MM.1S (cell line): ENCODE data around the gene MPI.
"Not testable (repeated sequence)": the region's sequence is repeated elsewhere in the genome, so short reads cannot be mapped to it uniquely, and the experiment has no call there.

Experiments used
- DNase-seq: peaks from one replicate; pipeline ENCODE4 v3.0.0-alpha.2; 2015
- H2AFZ ChIP-seq: fragments of 300-600 bp; sonication (generic); 2 replicates; pipeline ENCODE4 v1.6.0; 2016; ENCODE audit warnings: antibody characterized with exemption, low read length
- H3F3A ChIP-seq: fragments of 300-600 bp; sonication (generic); 2 replicates; pipeline ENCODE4 v1.6.1; 2016; ENCODE audit warnings: mild to moderate bottlenecking, antibody characterized with exemption, low read length, moderate library complexity, mixed read lengths; ENCODE audit not compliant: insufficient read depth
- H3K27ac ChIP-seq: fragments of 300-600 bp; sonication (generic); 2 replicates; pipeline ENCODE4 v1.5.1; 2016; ENCODE audit warnings: mild to moderate bottlenecking, low read length
- H3K27me3 ChIP-seq: fragments of 300-600 bp; sonication (generic); replicated peaks from 2 replicates; pipeline ENCODE4 v1.6.0; 2016; ENCODE audit warnings: low read length; ENCODE audit not compliant: insufficient read depth
- H3K36me3 ChIP-seq: fragments of 300-600 bp; sonication (generic); replicated peaks from 2 replicates; pipeline ENCODE4 v1.6.1; 2016; ENCODE audit warnings: mild to moderate bottlenecking, low read length, mixed read lengths; ENCODE audit not compliant: insufficient read depth
- H3K4me1 ChIP-seq: fragments of 300-600 bp; sonication (generic); 2 replicates; pipeline ENCODE4 v1.6.1; 2016; ENCODE audit warnings: low read length, mixed read lengths
- H3K4me2 ChIP-seq: fragments of 300-600 bp; sonication (generic); 2 replicates; pipeline ENCODE4 v1.6.0; 2016; ENCODE audit warnings: low read depth, low read length
- H3K4me3 ChIP-seq: fragments of 300-600 bp; sonication (generic); 2 replicates; pipeline ENCODE4 v1.5.1; 2016; ENCODE audit warnings: low read length, mixed read lengths
- H3K79me2 ChIP-seq: fragments of 300-600 bp; sonication (generic); 2 replicates; pipeline ENCODE4 v1.6.1; 2016; ENCODE audit warnings: mixed run types, low read length, mixed read lengths
- H3K9ac ChIP-seq: fragments of 300-600 bp; sonication (generic); 2 replicates; pipeline ENCODE4 v1.6.1; 2016; ENCODE audit warnings: low read length, mixed read lengths
- H3K9me2 ChIP-seq: fragments of 300-600 bp; sonication (generic); replicated peaks from 2 replicates; pipeline ENCODE4 v1.6.1; 2016; ENCODE audit warnings: mild to moderate bottlenecking, low read length, mixed read lengths; ENCODE audit not compliant: insufficient read depth
- H3K9me3 ChIP-seq: fragments of 300-600 bp; sonication (generic); replicated peaks from 2 replicates; pipeline ENCODE4 v1.6.1; 2016; ENCODE audit warnings: mild to moderate bottlenecking, low read length, mixed read lengths; ENCODE audit not compliant: insufficient read depth
- H4K20me1 ChIP-seq: fragments of 300-600 bp; sonication (generic); 2 replicates; pipeline ENCODE4 v1.6.1; 2016; ENCODE audit warnings: mild to moderate bottlenecking, low read length, moderate library complexity, mixed read lengths; ENCODE audit not compliant: insufficient read depth
- CTCF ChIP-seq: fragments of 300-600 bp; sonication (generic); IDR thresholded peaks from 2 replicates; pipeline ENCODE4 v1.5.1; 2016; ENCODE audit warnings: antibody characterized with exemption, low read length, mixed read lengths
- EZH2 ChIP-seq: fragments of 300-600 bp; sonication (generic); optimal IDR thresholded peaks from 2 replicates; pipeline ENCODE3; 2017; ENCODE audit warnings: low read depth, mild to moderate bottlenecking, antibody characterized with exemption, low read length, mixed read lengths
- EZH2phosphoT487 ChIP-seq: fragments of 300-600 bp; sonication (generic); IDR thresholded peaks from 2 replicates; pipeline ENCODE4 v1.6.1; 2018; ENCODE audit warnings: antibody characterized with exemption, low read length

Gene MPI

GRCh38 chr15:74893627-74894026, 3.8 kb downstream of the MPI start:
- Histone ChIP-seq H2AFZ (no peak overlapping the region), H4K20me1 (no peaks in the 10 kb centered on the region), H3K4me1 (peaks cover 26% of the 10 kb centered on the region), H3K9ac (no peak overlapping the region), H3F3A (no peaks in the 10 kb centered on the region), H3K9me3 (no peaks in the 10 kb centered on the region), H3K27ac (peak overlapping the region; percentile 53; the same call in 1 of the 2 replicates), H3K79me2 (peaks cover 9% of the 10 kb centered on the region; the same call in 1 of the 2 replicates), H3K27me3 (no peaks in the 10 kb centered on the region), H3K9me2 (no peaks in the 10 kb centered on the region), H3K36me3 (no peaks in the 10 kb centered on the region), H3K4me3 (no peak overlapping the region), H3K4me2 (peak overlapping the region; percentile 36)
- DNase-seq, result peak; percentile 17
- TF ChIP-seq EZH2, result no peak
- no peak for TF ChIP-seq CTCF
- no peak for TF ChIP-seq EZH2phosphoT487

GRCh38 chr15:74894383-74894782, 4.5 kb downstream of the MPI start:
- not testable (repeated sequence) for H3K4me3 ChIP-seq, H3F3A ChIP-seq, H3K9me2 ChIP-seq, H3K27me3 ChIP-seq, H4K20me1 ChIP-seq, H2AFZ ChIP-seq, H3K79me2 ChIP-seq, H3K27ac ChIP-seq, H3K9me3 ChIP-seq, DNase-seq, H3K9ac ChIP-seq, H3K36me3 ChIP-seq, H3K4me2 ChIP-seq
- H3K4me1 ChIP-seq, result peaks cover 25% of the 10 kb centered on the region

GRCh38 chr15:74895830-74896229, 6.0 kb downstream of the MPI start:
- DNase-seq, result no peak
- TF ChIP-seq EZH2phosphoT487 (no peak), EZH2 (no peak), CTCF (no peak)
- no peaks in the 10 kb centered on the region for H3K36me3 ChIP-seq
- no peak overlapping the region for H2AFZ ChIP-seq
- no peaks in the 10 kb centered on the region for H4K20me1 ChIP-seq
- no peaks in the 10 kb centered on the region; the same call in 1 of the 2 replicates for H3K79me2 ChIP-seq
- H3K9me2 ChIP-seq, result no peaks in the 10 kb centered on the region
- no peaks in the 10 kb centered on the region for H3F3A ChIP-seq
- no peaks in the 10 kb centered on the region for H3K9me3 ChIP-seq
- H3K27me3 ChIP-seq, result no peaks in the 10 kb centered on the region
- no peak overlapping the region for H3K4me2 ChIP-seq
- peaks cover 17% of the 10 kb centered on the region for H3K4me1 ChIP-seq
- no peak overlapping the region for H3K9ac ChIP-seq
- no peak overlapping the region for H3K4me3 ChIP-seq
- no peak overlapping the region for H3K27ac ChIP-seq

GRCh38 chr15:74896316-74896715, 6.5 kb downstream of the MPI start:
- Histone ChIP-seq H4K20me1 (no peaks in the 10 kb centered on the region), H3K36me3 (no peaks in the 10 kb centered on the region), H3K27me3 (no peaks in the 10 kb centered on the region), H3K9ac (no peak overlapping the region), H3K79me2 (no peaks in the 10 kb centered on the region), H3K4me3 (no peak overlapping the region), H3F3A (no peaks in the 10 kb centered on the region), H3K27ac (no peak overlapping the region), H3K4me2 (no peak overlapping the region), H2AFZ (no peak overlapping the region), H3K9me3 (no peaks in the 10 kb centered on the region), H3K9me2 (no peaks in the 10 kb centered on the region), H3K4me1 (peaks cover 19% of the 10 kb centered on the region)
- TF ChIP-seq CTCF (no peak), EZH2phosphoT487 (no peak), EZH2 (no peak)
- DNase-seq, result no peak
